NCI-H128 (cell line): ENCODE measurements around the gene JAK1.

Experiments
- DNase-seq: peaks from one replicate; lab custom pipeline; 2025; ENCODE audit not compliant: unreplicated experiment; lab: John Stamatoyannopoulos, UW

Gene JAK1

DNA sequence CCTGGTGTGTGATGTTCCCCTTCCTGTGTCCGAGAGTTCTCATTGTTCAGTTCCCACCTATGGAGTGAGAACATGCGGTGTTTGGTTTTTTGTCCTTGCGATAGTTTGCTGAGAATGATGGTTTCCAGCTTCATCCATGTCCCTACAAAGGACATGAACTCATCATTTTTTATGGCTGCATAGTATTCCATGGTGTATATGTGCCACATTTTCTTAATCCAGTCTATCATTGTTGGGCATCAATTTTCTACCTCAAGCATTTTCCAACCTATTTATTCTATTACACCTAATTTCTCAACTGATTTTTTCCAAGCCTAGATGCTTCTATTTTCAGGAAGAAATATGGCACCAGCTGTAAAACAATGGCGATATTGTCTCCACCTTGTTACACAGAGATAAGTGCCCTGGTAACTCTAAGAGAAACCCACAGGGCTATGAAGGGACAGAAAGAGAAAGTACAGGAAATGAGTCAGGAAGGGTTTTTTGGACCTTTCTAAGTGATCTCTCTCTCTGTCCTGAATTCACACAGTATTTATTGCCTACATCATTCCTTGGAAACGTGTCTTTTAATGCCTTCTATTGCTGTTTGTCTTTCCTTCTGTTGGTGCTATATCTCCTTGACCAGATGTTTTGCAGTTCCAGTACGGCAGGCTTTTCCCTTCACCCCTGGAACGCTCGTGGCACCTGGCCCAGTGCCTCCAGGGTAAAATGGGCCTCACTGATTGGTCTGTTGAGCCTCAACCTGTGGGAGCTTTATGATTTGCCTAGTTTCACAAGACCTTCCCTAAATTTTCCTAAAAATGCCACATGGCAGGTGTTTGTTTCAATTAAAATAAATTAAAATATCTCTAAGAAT, 14.6 kb upstream of the JAK1 start:
- DNase-seq, result no peak

DNA sequence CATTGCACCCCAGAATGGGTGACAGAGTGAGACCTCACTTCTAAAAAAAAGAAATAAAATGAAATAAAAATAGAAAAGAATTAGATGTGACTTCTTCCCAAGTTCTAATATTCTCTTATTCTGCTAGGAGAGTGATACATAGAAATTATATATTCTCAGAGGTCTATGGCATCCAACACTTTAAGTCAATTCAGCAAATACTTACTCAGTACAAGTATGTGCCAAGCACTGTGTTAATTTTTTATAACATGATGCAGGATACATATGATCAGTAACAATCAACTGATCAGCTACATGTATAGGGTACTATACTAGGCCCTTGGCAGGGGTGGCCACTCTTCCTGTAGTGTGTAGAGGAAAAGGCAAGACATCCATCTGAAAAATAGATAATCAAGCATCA, 13.0 kb upstream of the JAK1 start:
- no peak for DNase-seq

DNA sequence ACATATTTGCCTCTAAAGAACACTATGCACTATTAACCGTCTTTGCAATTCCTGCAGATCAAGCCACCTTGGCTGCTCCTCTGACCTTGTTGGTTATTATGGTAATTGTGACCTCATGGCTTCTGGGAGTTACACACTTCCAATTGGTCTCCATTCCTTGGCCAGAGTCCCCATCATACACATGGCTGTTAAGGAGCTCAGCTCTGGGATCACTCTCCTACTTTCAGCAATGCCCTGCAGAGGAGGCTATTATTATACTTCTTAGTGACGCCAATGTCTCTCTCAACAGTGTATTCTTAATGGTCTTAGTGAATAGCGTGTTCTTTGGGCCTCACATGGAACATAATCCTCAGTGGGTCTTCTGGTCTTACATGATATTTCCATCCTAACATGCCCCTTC, 10.0 kb upstream of the JAK1 start:
- DNase-seq, result no peak

DNA sequence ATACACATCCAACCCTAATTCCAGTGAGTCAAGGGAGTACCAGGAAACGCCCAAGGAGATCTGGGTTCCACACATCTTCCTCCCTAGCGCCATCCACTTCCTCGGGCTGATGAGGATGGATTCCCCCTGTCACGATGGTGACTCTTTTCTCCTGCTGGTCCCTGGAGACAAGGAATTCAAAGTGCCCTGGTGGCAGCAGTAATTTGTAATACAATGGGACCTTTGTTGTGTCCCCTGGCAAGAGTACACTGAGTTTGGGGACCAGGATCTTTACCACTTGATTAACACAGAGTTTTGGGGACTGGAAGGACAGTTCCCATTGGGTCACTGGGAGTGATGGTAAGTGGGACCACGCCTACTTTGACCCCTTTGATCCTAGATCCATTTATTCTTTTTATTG, 9.4 kb upstream of the JAK1 start:
- no peak for DNase-seq

DNA sequence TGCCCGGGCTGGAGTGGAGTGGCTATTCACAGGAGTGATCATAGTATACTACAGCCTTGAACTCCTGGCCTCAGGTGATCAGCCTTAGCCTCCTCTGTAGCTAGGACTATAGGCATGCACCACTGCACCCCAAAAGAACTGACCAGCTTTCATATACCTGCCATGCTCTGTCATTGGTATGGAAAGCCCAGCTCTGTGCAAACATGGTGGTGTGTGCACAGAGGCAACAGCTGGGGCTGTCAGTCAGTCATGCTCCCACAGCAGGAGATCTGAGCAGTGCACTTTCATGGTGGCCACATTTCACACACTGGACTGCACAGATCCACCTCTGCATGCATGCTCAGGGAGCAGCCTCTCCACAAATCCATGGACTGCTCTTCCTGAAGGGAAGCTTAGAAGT, 8.8 kb upstream of the JAK1 start:
- DNase-seq, result no peak

DNA sequence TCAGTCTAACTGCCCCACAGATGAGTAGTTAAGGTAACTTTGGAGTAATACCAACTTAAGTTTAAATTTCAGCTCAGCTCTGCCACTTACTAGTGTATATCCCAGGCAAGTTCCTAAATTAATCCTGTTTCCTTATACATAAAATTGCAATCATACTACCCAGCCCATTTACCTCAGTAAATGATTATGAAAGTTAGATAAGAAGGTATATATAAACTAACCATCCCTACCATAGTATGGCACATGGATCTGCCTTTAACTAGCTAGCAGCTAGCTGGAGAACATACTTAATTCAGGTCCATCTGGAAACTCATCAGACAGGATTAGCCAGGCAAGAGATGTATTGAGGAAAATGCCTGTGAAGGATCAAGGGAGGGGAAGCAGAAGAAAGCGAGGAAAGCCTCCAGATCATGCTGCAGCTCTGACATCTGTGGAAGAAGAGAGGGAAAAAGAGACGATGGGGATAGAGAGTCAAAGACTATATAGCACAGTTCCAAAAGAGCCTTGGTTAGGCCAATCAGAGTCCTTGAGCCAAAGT, 8.0 kb upstream of the JAK1 start:
- no peak for DNase-seq

DNA sequence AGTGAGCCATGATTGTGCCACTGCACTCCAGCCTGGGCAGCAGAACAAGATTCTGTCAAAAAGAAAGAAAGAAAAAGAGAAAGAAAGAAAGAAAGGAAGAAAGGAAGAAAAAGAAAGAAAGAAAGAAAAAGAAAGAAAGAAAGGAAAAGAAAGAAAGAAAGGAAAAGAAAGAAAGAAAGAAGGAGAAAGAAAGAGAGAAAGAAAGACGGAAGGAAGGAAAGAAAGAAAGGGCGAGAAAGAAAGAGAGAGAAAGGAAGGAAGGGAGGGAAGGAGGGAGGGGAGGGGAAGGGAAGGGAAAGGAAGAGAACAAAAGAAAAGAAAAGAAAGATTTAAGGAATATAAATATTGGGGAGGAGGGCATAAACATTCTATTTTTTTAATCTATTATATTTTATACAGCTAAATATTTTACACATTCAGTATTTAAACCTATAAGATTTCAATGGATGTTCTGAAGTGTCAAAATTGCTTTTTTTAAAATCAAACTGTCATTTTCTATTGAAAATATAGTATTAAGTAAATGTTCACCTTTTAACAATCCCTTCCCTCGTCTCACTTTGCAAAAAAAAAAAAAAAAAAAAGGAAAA, 6.8 kb upstream of the JAK1 start:
- DNase-seq, result no peak

DNA sequence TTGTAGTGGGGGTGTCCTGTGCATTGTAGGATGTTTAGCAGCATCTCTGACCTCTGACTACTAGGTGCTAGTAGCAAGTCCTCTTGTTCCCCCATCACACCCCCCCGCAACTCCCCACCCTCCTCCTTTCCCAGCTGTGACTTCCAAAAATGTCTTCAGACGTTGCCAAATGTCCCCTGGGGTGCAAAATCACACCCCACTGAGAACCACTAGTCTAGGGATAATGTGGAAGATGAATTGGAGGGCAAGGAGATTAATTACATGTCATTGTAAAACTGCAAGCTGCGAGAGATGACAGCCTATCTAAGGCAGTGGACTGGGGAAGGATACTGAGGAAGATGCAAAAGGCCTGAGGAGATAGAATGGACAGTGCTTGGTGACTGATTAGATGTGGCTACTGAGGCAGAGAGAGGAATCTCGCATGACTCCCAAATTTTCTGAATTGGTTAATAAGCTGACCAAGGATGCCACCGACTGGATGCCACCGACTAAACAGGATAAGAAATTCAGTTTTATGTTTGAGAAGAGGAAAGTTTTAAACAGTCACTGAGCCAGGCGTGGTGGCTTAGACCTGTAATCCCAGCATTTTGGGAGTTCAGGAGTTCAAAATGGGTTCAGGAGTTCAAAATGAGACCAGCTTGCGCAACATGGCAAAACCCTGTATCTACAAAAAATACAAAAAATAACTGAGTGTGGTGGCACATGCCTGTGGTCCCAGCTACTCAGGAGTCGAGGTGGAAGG, 3.1 kb upstream of the JAK1 start:
- no peak for DNase-seq

DNA sequence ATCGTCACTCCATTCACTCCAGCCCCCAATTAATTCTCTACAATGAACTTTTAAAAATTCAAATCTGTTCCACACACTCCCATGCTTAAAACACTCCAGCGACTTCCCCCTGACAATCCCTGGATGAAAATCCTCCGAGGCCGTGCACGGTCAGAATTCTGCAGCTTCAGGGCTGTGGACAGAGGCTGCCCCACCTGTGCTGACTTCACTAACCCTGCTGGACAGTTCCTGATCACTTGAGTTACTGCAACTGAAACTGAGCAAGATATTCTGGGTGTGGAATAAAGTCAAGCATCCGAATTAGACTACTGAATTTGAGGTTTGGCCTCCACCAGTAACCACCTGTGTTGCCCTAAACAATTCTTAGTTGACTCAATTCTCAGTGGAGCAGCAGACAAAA, 1.0 kb upstream of the JAK1 start:
- no peak for DNase-seq

DNA sequence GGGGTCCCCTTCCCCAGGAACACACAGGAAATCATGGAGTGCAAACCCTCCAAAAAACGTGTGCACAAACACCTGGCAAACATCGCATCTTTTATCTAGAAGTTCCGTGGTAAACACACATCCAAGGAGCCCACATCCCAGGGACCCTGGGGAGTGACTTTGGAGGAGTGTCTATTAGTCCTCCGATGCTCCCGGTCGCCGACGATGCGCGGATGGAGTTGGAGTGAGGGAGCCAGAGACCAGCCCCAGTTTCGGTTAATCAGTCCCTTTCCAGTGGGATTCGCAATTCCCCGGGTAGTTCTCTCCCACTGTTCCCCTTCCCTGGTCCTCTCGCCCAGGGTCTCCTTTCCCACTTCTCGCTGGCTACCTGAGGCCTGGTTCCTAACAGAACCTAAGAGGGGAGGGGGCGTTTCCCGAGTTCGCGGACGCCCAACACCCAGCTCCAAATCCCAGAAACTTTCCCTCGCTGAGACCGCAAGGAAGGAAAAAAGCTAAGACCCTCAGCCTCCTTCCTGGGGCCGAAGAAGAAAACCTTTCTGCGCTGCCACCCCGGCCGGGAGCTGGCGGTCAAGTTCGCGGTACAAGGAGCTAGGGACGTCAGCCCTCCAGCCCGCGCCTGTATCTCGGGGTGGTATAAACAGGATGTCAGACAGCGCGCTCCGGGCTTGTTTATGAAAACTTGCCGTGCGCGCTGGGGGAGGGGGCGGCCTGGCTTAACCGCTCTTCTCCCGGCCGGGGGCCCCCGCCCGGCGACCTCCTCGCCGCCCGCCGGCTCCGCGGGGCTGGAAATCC, 787 bp downstream of the JAK1 start:
- no peak for DNase-seq

DNA sequence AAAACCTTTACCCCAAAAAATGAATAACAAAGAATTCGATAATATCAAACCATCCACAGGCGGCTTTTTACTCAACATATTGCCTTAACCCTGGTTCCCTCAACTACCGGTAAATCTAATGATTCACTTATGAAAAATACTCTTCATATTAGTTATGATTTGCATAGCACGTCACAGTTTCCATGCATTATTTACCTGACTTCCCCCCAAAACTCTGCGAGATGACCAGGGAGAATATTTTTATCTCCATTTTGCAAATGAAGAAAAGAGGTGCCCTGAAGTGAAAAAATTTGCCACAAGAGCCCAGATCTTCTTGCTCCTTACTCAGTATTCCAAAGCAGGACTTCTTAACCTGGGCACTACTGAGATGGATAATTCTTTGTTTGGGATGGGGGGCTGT, 2.9 kb downstream of the JAK1 start:
- DNase-seq, result no peak

DNA sequence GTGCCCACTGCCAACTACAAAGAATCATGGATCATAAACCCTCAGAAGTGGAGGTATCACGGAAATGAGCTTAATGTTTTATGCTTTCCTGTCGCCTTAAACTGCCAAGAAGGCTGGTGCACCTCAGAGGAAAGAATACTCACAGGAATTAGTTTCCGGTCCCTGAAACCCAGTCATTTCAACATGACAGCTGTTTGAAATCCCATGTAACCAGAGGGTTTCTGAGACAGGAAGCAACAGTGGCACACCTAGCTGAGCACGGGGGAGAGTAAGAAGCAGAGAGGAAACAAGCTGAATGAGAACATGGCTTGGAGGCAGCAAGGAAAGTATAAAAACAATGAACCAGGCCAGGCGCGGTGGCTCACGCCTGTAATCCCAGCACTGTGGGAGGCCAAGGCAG, 3.9 kb downstream of the JAK1 start:
- DNase-seq, result no peak

DNA sequence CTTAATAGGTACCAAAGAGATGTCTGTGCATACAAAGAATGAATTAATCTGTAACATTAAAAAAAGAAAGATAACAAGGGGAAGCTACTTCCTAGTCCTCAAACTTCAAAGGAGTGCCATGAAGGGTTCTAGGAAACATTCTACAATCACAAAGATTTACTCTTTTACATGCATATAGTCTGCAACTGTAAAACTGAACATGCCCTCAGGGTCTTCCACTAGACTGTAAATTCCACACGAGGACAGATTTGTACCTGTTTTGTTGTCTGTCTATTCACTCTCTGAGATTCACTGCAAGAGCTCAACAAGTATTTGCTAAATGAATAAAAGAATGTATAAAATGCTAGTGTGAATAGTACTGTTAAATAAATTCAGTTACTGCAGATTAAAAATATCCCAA, 4.4 kb downstream of the JAK1 start:
- DNase-seq, result no peak

DNA sequence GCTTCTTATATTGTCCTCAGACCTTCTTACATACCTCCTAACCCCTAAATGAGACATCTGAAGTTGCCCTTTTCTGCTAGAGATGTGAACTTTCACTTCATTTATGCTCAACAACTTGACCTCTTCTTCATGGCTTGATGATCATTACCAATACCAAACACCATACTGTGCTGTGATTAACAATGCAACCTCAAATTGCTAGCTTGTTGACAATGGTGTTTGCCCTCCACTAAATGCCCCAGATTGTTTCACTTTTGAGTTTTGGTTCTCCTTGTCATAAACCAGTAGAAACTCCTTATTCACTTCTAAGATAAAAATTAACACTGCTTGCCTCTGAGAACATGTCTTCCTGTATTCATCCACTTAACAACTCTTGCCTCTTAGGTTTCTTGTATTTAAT, 5.6 kb downstream of the JAK1 start:
- DNase-seq, result no peak

DNA sequence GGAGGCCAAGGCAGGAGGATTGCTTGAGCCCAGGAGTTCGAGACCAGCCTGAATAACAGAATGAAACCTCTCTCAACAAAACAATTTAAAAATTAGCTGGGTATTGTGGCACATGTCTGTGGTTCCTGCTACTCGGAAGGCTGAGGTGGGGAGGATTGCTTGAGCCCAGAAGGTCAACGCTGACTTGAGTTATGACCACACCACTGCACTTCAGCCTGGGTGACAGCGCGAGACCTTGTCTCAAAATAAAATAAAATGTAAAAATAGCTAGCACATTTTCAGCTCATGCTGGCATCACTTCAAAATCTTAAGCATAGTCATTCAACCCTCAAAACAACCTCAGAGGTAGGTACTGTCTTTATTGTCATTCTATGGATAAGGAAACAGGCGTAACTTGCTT, 6.4 kb downstream of the JAK1 start:
- DNase-seq, result no peak

DNA sequence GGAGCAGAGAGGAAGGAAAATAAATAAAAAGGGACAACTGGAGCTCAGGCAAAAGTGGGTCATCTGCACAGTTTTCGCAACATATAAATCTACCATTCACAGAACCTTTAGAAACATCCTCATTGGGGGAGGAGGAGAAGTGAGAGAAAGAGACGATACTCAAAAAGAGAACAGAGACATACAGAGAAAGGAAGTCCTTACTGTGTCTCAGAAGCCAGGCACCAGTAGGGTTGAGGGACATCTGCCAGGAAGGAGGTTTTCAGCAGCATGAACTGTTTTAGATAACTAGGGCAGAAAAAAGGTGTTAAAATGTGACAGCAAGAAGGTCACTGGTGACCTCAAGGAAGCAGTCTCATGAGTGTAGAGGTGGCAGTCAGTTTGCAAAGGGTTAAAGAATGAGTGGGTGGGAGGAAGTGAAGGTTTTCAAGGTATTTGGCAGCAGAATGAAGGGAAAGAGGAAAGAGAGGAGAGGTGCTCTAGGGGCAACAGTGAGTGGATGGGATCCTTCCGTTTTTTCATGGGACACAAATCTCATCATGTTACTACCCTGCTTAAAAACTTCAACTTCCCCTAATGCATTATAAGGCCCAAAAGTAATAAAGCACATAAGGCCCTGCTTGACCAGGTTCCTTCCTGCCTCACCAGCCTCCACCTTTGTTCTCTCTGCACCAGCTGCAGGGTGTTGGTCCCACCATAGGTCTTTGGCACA, 9.5 kb downstream of the JAK1 start:
- no peak for DNase-seq

DNA sequence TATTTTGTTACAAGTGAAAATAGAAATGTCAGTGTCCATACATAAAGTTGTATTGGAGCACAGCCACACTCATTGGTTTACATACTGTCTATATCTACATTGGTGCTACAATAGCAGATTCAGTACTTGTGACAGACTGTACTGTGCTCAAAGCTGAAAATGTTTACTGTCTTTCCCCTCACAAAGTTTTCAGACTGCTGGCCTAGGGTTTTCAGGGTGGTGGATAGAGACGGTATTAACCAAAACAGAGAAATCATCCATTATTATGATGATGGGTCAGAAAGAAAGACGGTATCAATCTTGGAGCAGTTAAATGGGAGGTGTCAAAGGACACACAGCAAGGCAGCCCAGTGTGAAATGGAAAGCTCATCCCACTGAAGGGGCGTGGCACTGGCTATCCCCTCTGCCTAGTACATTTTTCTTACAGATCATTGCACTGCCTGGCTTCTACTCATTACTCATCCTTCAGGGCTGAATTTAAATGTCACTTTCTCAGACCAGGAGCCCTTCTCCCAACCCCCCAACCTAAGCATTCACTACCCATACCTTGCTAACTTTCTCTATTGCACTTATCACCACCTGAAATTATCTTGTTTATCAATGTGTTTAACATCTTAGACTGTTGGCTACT, 10.2 kb downstream of the JAK1 start:
- no peak for DNase-seq

DNA sequence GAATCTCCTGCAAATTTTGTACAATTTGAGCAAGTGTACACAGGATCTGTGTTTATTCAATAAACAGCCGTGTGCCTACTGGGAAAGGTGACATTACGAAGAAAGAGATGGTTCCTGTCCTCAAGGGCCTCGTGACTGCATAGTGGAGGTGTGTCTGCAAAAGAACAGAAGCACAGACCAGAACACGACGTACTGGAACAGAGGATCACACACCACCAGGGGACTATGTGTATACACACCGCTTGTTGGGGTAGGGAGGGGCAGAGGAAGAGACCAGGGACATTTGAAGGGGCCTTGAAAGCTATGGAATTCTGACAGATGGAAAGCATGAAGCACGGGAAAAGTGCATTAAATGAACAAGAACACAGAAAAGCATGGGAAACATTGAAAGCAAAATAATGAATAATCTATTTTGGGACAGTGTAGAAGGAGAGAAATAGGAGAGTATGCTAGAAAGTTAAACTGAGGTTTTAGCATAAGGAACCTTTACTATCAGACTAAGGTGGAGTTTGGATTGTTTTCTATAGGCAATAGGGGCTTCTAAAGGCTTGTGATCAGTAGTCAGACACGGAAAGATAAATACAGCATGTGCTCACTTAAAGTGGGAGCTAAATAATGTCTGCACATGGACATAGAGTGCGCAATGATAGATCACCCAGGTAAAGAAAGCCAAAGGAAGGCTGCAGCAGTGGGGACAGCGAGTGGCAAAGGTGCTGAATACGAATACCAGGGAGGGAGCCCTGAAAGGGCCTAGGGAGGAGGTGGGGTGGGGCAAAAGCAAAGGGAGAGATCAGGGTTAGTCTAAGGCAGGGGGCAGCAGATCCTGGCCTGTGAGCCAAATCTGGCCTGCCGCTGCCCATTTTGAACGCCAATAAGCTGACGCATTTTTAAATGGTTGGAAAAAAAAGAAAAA, 11.0 kb downstream of the JAK1 start:
- DNase-seq, result no peak

DNA sequence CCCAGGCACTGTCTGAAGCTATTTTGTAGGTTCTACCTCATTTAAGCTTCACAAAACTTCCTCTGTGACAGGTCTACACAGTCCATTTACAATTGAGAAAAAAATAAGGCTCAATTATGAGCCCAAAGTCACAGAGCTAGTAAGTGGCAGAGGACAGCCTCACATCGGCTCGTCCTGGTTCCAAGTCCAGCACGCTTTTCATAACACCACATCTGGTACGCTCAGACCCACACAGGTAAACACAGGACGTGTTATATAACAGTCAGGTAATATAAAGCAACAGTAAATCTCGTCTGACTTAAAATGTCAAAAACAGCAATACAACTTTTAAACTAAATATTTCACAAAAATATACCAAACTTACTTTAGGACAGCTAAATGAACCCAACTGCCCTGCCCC, 13.1 kb downstream of the JAK1 start:
- DNase-seq, result no peak
